GM12878 (cell line): ENCODE data around the gene STPG4. TPM values are rescaled to one million over a fixed set of nuclear protein-coding genes. Genes with fewer than 3 reads are reported as not detected.

Experiments used
- ATAC-seq: fragments of 200-7000 bp; cut with Tn5 transposase; 3 replicates; pipeline ENCODE4 v1.9.1; 2020; ENCODE audit warnings: mild to moderate bottlenecking, moderate library complexity
- BruUV-seq: library from RNA; stranded (reverse); fragments of 400-500 nt; replicated peaks from 2 replicates; lab custom pipeline; 2021; lab: Mats Ljungman, UMichigan
- CTCF ChIA-PET: fragments of 300-600 bp; sonication (Branson Sonifier 250); formaldehyde crosslinking; extraction: SDS; loops from one replicate; lab custom pipeline; 2021; ENCODE audit warnings: inconsistent platforms; lab: Yijun Ruan, JAX
- POLR2A ChIA-PET: fragments of 350-600 bp; formaldehyde crosslinking; extraction: SDS; loops from one replicate; lab custom pipeline; 2021; ENCODE audit warnings: inconsistent platforms; lab: Charles Lee
- RAD21 ChIA-PET: fragments of 300-600 bp; sonication (Branson Sonifier 250); formaldehyde crosslinking; loops from one replicate; lab custom pipeline; 2023; ENCODE audit warnings: antibody characterized with exemption; ENCODE audit not compliant: unreplicated experiment; lab: Charles Lee
- SMC1A ChIA-PET: fragments of 300-600 bp; sonication (Branson Sonifier 250); formaldehyde crosslinking; loops from one replicate; lab custom pipeline; 2023; ENCODE audit not compliant: unreplicated experiment, uncharacterized antibody; lab: Charles Lee
- DNase-seq: peaks from one replicate; pipeline ENCODE4 v3.0.0-alpha.2; 2011; ENCODE audit warnings: low read depth, low spot score
- FAIRE-seq: peaks from 3 replicates; lab custom pipeline; 2011; peaks lifted over from hg19 to GRCh38; lab: Jason Lieb, UNC
- H2AFZ ChIP-seq: 2 replicates; pipeline ENCODE4 v1.6.0; 2011; ENCODE audit warnings: low read depth, low read length, control low read depth; ENCODE audit not compliant: control insufficient read depth
- H3K27ac ChIP-seq: 2 replicates; pipeline ENCODE4 v1.5.1; 2011; ENCODE audit warnings: control low read depth; ENCODE audit not compliant: control insufficient read depth, insufficient read depth
- H3K27me3 ChIP-seq, 2 experiments: replicated peaks in 1 of 2; 2 replicates each; pipeline versions ENCODE4 v1.6.0 to v1.6.1; 2011; ENCODE audit warnings: low read length in 1 of 2; ENCODE audit not compliant: control insufficient read depth in 2 of 2, insufficient read depth in 2 of 2
- H3K36me3 ChIP-seq, 2 experiments: 2 replicates each; pipeline ENCODE4 v1.5.1; 2011; ENCODE audit warnings: low read length in 1 of 2; ENCODE audit not compliant: control insufficient read depth in 2 of 2, insufficient read depth in 2 of 2
- H3K4me1 ChIP-seq: 2 replicates; pipeline ENCODE4 v1.6.1; 2011; ENCODE audit warnings: mild to moderate bottlenecking, low read length, moderate library complexity, mixed read lengths; ENCODE audit not compliant: control insufficient read depth, insufficient read depth
- H3K4me2 ChIP-seq: 2 replicates; pipeline ENCODE4 v1.6.0; 2011; ENCODE audit warnings: control low read depth; ENCODE audit not compliant: control insufficient read depth, insufficient read depth
- H3K4me3 ChIP-seq: fragments of 200-600 bp; sonication (generic); 2 replicates; pipeline ENCODE4 v1.5.1; 2016
- H3K79me2 ChIP-seq: 2 replicates; pipeline ENCODE4 v1.6.0; 2011; ENCODE audit warnings: low read length; ENCODE audit not compliant: control insufficient read depth, insufficient read depth
- H3K9ac ChIP-seq: 2 replicates; pipeline ENCODE4 v1.8.0; 2011; ENCODE audit warnings: low read length, control low read depth, mixed read lengths; ENCODE audit not compliant: control insufficient read depth, insufficient read depth
- H3K9me3 ChIP-seq: replicated peaks from 3 replicates; pipeline ENCODE4 v1.5.1; 2011; ENCODE audit warnings: mild to moderate bottlenecking, low read length; ENCODE audit not compliant: control insufficient read depth, insufficient read depth
- H4K20me1 ChIP-seq: 2 replicates; pipeline ENCODE4 v1.6.0; 2011; ENCODE audit not compliant: control insufficient read depth, insufficient read depth
- RAD21 ChIP-seq: IDR thresholded peaks from 2 replicates; pipeline ENCODE4 v1.6.1; 2011; ENCODE audit warnings: mild to moderate bottlenecking, low read depth, low read length, moderate library complexity; ENCODE audit not compliant: insufficient read depth
- SMAD5 ChIP-seq: IDR thresholded peaks from 2 replicates; pipeline ENCODE4 v1.6.1; 2016; ENCODE audit warnings: antibody characterized with exemption, low read depth
- SMARCA5 ChIP-seq: fragments of 450-650 bp; IDR thresholded peaks from 2 replicates; pipeline ENCODE4 v1.6.1; 2017; ENCODE audit warnings: mild to moderate bottlenecking
- ZNF24 ChIP-seq: fragments of 450-650 bp; IDR thresholded peaks from 2 replicates; pipeline ENCODE4 v1.6.1; 2017; ENCODE audit warnings: antibody characterized with exemption, mild to moderate bottlenecking
- ZNF592 ChIP-seq: fragments of 450-650 bp; IDR thresholded peaks from 2 replicates; pipeline ENCODE4 v1.6.1; 2017; ENCODE audit warnings: mild to moderate bottlenecking, moderate library complexity
- WGBS: methylation state at CpG from one replicate; pipeline ENCODE4 v1.1.6; 2016; ENCODE audit warnings: low lambda C conversion rate; ENCODE audit not compliant: insufficient replicate concordance, insufficient coverage; ENCODE audit errors: missing lambda C conversion rate; 5-methylcytosine and 5-hydroxymethylcytosine counted together
- in situ Hi-C: fragments of 300-500 bp; cut with MboI; formaldehyde crosslinking; loops from 9 replicates; pipeline ENCODE4 v1.14.3; 2018; ENCODE audit warnings: mixed read lengths
- intact Hi-C: fragments of 100-400 bp; cut with micrococcal nuclease; formaldehyde crosslinking; loops from one replicate; pipeline ENCODE4 v1.14.2; 2022; ENCODE audit not compliant: unreplicated experiment
- polyA plus RNA-seq, 11 experiments: library from polyadenylated mRNA; depleted of rRNA in 4 of 11; unstranded in 6 of 11; stranded (reverse) in 5 of 11; fragments of >200 nt; fragmentation: Nextera tagmentation in 4 of 11; fragmentation: Illumina TruSeq in 1 of 11; extraction: Ambion mirVana in 4 of 11; extraction: Trizol in 1 of 11; gene quantifications; 1 replicate in 1 of 11; 2 replicates in 10 of 11; pipeline versions ENCODE4 v1.2.1 to v1.2.3, GENCODE V29; 2011 to 2016; ENCODE audit warnings: inconsistent platforms in 2 of 11, missing spikeins in 2 of 11, low read depth in 1 of 11
- total RNA-seq, 4 experiments: library from RNA; depleted of rRNA in 3 of 4; stranded (reverse); fragments of >200 nt in 3 of 4; fragmentation: Illumina TruSeq in 1 of 4; extraction: Trizol in 1 of 4; gene quantifications; 2 replicates each; pipeline versions ENCODE4 v1.2.1 to v1.2.3, GENCODE V29; 2013 to 2021
- TF ChIP-seq, protein P1 (sequence below): fragments of 450-650 bp; IDR thresholded peaks from 2 replicates; pipeline ENCODE4 v1.6.1; 2017; ENCODE audit warnings: borderline replicate concordance

The STPG4 gene
- total and polyA plus RNA-seq, 10 of the 15 experiments (the other 5 are each of a cell fraction or from before 2014, with no cell fraction given) = 0.10 to 0.29 (median 0.19) TPM; not detected in 3

DNA sequence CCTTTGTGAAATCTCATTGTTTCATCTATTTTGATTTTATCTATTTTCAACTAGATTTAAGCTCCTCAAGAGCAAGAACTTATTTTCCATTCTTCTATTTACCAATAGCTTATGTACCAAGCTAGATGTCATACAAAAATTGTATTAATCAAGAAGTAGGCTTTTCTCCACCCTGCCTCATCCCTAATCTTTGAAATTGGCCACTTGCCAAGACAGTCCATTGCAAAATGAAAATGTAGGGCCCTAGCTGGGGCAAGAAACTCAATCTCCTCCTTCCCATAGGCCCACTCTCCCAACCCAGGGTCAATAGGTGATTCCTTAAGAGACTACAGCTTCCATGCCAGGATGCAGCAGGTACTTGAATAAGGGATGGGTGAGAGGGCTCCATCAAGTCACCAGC, 39.3 kb upstream of the STPG4 start:
- ChIA-PET SMC1A (interaction anchor here (0.5 to 5.0 kb wide), 4 partner anchors 12 to 165 kb away, joined by 3 to 15 read pairs (median 4); no protein-coding TSS in a partner anchor), RAD21 (interaction anchor here (1.0 to 1.4 kb wide), 2 partner anchors 11 to 128 kb away, joined by 3 to 4 read pairs; no protein-coding TSS in a partner anchor), POLR2A (interaction anchor here (0.6 kb wide), 1 partner anchor 31 kb away, joined by 4 read pairs; no protein-coding TSS in a partner anchor), CTCF (interaction anchor here (0.8 to 2.0 kb wide), 4 partner anchors 10 to 77 kb away, joined by 3 to 5 read pairs (median 4); no protein-coding TSS in a partner anchor)
- Histone ChIP-seq H3K4me1 (no peaks in the 10 kb centered on the region), H3K4me2 (no peak overlapping the region), H3K36me3 (no peaks in the 10 kb centered on the region), H3K27ac (no peak overlapping the region), H2AFZ (no peak overlapping the region), H3K4me3 (no peak overlapping the region), H4K20me1 (no peaks in the 10 kb centered on the region), H3K79me2 (no peaks in the 10 kb centered on the region), H3K27me3 (no peaks in the 10 kb centered on the region; a peak in 1 of 4 replicates), H3K9me3 (no peaks in the 10 kb centered on the region), H3K9ac (no peak overlapping the region)
- no TSS peak for BruUV-seq
- intact Hi-C loops (no loop called here), in situ Hi-C loops (no loop called here)
- no peak for ATAC-seq
- FAIRE-seq = no peak
- DNase-seq = no peak
- TF ChIP-seq SMARCA5 = no peak
- no peak for TF ChIP-seq SMAD5
- no peak for TF ChIP-seq RAD21

DNA sequence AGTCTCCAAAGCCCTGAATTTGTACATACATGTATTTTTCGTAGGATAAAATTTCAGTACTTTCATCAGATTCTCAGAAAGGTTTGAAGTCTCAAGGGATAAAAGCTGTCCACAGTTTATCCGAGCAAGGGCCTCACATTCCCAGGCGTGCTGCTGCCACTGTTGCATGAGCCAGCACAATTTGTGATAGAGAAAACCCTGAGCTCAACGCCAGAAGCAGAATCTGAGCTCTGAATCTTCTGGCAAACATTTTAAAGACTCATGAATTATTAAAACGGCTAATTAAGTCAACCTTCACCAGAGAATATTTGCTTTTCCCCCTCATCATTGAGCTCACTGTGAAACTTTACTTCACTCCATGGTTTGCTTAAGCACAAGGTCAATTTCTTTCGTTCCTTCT, 38.5 kb upstream of the STPG4 start:
- RAD21 ChIA-PET = interaction anchor here (1.0 kb wide), 1 partner anchor 129 kb away, joined by 4 read pairs; no protein-coding TSS in a partner anchor
- no peaks in the 10 kb centered on the region for H4K20me1 ChIP-seq
- WGBS = 30% methylated on average over 6 of the region's 6 CpGs
- CTCF ChIA-PET = interaction anchor here (0.8 to 2.0 kb wide), 3 partner anchors 10 to 40 kb away, joined by 4 to 5 read pairs (median 4); no protein-coding TSS in a partner anchor
- in situ Hi-C loops = no loop called here
- no peaks in the 10 kb centered on the region for H3K9me3 ChIP-seq
- SMC1A ChIA-PET = interaction anchor here (0.6 to 5.0 kb wide), 3 partner anchors 8 to 93 kb away, joined by 3 to 15 read pairs (median 4); no protein-coding TSS in a partner anchor
- no TSS peak for BruUV-seq
- H3K9ac ChIP-seq = no peak overlapping the region
- H3K4me1 ChIP-seq = no peaks in the 10 kb centered on the region
- no peak for TF ChIP-seq ZNF592
- TF ChIP-seq, protein P1, sequence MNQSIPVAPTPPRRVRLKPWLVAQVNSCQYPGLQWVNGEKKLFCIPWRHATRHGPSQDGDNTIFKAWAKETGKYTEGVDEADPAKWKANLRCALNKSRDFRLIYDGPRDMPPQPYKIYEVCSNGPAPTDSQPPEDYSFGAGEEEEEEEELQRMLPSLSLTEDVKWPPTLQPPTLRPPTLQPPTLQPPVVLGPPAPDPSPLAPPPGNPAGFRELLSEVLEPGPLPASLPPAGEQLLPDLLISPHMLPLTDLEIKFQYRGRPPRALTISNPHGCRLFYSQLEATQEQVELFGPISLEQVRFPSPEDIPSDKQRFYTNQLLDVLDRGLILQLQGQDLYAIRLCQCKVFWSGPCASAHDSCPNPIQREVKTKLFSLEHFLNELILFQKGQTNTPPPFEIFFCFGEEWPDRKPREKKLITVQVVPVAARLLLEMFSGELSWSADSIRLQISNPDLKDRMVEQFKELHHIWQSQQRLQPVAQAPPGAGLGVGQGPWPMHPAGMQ = no peak
- TF ChIP-seq ZNF24 = no peak
- H2AFZ ChIP-seq = no peak overlapping the region
- intact Hi-C loops = no loop called here
- H3K4me3 ChIP-seq = no peak overlapping the region
- no peak overlapping the region for H3K4me2 ChIP-seq
- H3K79me2 ChIP-seq = no peaks in the 10 kb centered on the region
- DNase-seq (no peak), ATAC-seq (no peak), FAIRE-seq (no peak)
- POLR2A ChIA-PET = no interaction called here
- no peak overlapping the region for H3K27ac ChIP-seq
- H3K36me3 ChIP-seq = no peaks in the 10 kb centered on the region
- H3K27me3 ChIP-seq = no peaks in the 10 kb centered on the region
